Measurements from ENCODE around the gene NR2F1-AS1.
"Not testable (repeated sequence)": the region's sequence is repeated elsewhere in the genome, so short reads cannot be mapped to it uniquely, and the experiment has no call there.

Gene NR2F1-AS1

DNA sequence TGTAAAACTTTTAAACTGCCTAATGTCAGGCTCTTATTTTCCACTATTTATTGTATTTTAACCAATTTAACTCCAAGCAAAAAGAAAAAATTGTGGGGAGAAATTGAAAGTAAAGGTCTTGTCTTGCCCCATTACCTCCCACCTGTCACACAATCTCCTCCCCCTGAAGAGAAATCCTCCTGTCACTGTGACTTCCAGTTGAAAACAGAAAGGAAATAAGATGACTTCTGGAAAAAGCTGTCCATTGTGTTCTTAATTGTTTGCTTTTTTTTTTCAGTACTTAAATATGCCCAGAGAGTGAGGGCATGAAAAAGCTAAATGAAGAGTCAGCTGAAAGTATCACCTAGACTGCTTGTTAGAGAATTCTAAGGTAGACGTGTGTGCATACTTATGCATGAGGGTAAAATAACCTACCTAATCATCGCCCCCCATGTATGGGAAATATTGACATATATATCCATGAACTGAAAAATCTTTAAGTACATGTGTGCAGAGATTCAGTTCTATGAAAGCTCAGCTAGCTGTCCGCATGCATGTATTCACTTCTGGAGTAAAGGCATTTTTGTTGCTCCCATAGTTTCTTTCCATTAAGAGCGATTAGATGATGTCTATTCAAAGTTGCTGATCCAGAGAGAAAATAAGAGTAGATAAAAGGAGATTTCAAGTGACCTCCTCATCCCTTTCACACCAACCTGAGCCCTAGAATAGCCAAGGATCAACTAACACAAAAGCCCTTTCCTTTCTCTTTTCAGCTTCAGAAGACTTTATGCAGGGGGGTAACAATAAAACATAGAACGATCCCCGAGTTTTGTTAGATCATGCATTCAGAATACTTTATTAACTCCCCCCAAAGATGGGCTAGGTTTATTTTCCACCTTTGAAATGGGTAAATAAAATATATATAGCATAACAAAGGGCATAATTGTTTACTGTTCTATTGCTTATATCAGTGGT lies 5.3 kb downstream of the NR2F1-AS1 start:
- DNase-seq, result no peak

DNA sequence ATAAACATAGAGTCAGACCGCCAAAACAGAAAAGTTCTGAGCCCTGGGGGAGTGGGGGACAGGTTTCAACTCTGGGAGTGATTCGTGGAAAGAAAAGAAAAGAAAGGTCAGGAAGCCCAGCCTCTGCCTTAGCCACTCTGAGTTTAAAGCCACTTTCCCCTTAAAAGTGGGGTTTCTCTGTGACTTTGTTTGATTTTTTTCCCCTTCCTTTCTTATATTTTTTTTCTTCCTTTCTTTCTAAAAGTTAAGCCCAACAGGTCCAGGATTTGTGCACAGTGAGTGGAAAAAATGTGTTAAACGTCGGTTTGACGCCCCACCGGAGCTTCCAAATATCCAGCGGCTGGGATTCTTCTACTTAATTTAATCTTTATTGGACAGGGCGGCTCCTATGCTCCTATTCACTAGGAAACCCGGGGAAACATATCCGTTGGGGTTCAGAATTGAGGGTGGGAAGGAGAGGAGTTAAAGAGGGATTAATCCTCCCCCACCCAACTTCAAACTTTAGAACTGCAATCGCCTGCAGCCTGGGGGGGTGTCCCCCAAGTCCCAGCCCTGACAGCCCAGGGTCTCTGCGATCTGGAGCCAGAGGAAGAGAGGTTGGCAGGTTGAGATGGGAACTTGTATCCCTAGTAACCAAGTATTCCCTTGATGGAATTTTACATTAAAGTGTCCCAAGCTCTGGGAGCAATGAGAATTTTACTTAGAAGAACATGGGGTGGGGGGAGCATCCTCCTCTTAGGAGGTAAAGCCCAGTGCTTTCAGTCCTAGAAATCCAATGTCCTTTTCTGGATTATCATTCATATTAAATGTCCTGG lies 6.3 kb downstream of the NR2F1-AS1 start:
- no peak for DNase-seq

DNA sequence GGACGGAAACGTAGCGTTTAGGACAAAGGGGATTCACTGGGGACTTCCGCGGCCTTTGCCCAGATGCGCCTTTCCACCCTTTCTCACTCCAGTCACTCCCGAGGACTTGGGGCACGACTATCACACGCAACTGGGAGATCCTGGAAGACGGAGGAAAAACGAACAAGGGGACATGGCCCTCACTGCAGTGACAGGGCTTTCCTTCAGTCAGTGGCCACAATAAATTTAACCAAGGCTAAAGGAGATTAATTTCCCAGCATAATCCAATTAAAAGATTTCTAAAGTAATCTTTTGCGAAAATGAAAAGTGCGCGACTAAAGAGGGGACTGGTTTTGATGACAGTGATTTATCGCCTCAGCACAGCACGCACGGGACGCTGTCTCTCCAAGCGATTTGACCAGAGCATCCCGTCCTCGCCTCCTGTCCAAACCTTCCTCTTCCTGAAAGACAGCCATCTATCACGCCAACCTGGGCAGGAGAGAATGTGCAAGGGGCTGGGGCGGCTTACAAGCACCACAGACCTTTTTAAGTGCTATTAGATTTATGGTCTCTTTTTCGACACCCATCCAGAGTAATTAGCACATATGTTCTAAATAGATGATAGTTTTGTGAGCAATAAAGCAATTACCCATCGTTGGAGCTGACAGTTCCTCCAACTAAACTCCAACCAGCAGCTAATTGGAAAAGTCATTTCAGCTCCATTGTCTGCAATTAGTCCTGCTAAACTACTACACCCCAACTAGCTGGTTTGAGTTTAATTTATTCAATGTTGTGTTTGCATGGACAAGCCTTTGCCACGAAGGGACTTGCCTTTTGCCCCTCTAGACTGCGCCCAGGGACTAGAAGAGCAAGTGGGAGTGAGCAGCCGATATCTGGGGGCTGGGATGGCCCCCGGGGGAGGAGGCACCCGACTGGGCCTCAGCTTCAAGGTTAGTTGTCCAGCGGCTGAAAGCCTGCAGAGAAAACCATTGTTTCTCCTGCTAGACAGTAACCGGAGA lies 7.4 kb downstream of the NR2F1-AS1 start:
- no peak for DNase-seq

DNA sequence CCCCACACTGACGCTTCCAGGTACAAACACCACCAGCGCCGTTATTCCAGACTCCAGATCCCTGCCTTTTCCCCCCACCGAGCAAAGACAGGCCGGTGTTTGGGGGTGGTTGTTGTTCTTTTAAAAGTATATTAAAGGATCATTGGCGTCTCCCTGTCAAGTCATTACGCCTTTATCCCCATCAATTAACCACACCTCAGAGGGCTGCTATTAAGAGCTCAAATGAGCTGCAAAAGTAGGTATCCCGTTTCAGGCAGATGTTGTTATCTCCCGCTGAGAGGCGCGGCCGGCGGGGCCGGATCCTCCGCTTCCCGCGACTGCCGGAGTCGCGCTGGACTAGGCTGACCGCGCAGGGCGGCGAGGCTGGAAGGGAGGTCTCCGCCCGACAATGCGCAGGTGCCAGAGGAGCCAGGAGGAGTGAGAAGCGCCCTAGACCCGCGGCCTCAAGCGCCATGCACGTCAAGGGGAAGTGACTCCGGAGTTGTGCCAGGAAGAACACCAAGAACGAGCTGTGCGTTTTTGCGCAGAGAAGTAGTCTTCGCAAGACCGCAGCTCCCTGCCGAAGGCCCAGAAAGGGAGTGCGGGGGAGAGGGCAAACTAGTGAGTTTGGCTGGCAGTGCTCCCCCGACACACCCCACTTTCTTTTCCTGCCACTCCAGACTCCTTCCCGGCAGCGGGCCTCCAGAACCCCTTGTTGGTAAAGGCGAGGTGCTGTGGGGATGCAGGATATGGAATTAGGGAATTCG lies 8.2 kb downstream of the NR2F1-AS1 start:
- DNase-seq, result no peak

DNA sequence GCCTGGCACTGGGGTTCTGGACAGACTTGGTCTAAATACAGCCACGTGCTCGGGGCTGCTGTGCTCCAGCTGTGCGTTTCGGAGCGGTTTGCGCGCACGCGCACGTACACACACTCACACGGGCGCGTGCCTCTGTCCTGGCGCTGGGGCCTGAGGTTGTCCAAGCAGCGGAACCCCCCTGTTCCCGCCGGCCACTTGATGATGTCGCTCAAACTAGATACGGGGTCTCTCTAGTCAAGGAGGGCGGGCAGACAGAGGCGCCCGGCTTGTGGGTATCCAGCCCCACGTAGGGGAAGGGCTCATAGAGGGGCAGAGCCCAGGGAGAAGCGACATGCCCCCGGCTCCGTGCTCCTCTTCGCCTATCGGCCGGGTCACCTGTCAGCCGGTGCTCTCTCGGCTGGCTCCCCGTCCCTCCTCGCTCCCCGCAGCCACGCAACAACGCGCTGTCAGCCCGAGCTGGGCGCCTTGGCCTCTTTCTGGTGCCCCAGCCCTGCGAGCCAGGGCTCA lies 8.9 kb downstream of the NR2F1-AS1 start:
- DNase-seq, result peak; percentile 52

DNA sequence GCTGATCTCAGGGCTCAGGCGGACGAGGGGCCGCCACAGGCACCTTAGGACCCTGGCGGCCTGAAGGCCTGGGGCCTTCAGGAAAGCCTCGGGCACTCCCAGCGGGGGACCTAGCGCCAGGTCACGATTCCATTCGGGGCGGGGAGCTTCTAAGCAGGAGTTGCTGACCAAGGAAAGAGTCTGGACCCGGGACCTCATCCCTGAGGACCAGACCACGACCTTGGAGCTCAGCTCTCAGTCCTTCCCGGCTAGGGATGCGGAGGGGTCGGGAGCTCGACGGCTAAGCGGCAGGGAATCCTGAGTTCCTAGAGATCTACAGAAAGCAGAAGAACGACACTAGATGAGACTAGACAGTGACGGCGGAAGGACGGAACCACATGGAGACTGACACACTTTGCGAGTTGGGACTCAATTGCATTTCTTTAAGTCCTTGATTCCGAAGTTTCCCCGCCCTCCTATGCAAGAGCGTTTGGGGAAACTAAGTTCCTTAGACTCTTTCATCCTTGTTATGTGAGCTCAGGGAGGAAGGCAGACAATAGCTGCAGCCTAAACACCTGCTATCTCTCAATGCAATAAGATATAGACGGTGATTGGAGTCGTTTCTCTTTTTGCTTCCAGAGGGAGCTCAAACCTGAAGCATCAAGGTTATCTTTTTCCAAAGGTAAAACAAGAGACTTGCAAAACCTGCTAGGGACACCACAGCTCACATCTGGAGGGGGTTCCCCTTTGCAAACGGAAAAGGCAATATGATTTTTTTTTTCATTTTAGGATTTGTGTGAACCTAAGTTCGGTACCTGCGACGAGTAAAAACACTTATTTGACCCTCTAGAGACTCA lies 9.7 kb downstream of the NR2F1-AS1 start:
- DNase-seq, result no peak

DNA sequence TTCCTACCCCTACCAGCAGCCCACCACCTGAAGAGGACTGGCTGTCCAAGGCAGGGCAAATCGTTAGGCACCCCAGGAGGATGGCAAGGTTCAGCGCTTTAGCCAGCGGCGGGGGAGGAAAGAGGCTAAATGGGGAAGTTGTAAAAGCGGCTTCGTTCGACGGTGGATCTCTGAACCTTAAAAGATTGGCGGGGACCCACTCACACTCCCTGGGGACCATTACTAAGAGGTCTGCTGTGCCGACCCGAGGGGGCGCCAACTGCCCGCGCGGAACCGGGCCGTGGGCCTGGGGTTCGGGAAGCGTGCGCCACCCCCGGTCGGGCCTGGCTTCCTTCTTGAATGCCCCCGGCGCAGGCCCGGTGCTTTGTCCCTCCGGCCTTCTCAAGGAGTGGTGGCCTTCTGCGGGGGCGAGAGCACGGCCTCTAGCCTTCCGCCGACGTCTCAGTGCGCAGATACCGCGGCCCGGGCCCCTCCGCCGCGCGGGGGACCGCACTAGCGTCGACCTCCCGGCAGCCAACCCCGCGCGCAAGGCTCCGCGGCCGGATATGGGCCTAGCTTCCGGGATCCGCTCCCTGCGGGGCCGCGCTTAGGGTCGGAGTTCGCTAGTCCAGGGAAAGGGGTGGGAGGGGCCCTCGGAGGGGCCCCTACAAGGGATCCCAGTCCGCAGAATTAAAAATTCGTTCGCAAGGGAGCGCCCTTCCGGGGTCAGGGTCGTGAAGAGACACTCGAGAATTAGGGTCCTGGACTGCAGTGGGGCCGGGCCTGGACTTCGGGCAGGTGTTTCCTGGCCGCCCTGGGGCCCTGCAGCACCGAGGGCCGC lies 10.5 kb downstream of the NR2F1-AS1 start:
- no peak for DNase-seq

DNA sequence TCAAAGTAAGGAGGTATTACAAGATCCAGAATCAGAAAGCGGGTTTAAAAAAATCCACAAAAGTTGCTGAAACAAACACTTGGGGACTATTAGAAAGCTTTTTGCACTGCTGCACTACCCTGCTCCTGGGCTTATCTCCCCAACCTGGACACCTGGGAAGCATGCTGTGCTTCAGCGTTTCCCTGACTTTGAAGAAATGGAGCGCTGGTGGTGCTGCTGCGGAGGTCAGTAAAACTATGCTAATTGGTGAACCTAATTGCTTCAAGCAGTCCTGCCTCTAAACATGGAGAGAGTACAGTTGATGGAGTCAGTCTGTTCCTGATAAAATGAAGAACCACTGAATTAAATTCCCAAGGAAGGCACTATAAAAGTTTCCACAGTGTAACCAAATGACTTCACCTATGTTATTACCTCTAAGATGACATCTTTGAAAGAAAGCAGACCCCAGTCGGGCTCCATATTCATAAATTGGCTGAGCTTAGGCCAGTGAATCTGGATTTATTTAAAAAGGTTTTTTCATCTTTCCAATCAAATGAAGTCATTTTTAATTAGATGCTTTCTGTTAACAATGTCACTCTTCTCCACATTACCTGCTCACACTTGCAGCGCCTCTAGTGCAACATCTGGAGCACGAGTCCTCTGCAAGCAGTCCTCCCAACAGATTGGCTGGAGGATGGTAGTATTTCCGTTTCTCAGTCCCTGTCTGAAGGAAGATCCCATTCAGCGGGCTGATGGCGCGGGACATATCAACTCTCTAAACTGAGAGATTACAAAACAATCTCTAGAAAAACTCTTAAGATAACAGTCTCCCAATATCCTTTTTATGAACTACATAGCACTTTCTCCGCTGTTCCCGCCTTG lies 11.5 kb downstream of the NR2F1-AS1 start:
- DNase-seq, result no peak

DNA sequence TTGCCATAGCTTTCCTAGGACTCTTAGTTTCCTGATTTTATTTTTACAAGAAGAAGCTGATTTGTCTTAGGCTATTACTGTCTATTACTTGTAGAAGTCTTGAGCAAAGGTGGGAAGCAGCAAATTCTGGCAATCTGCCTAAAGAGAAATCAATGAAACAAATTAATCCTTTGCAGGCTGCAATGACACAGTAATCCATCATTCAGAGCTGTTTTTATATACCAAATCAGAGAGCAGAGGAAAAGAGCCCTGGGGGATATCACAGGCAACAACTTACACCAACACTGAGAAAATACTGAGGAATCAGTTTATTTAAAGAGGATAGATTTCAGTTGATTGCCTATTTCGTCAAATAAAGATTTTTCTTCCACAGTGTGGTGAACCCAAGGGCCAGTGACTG lies 13.6 kb downstream of the NR2F1-AS1 start:
- no peak for DNase-seq

DNA sequence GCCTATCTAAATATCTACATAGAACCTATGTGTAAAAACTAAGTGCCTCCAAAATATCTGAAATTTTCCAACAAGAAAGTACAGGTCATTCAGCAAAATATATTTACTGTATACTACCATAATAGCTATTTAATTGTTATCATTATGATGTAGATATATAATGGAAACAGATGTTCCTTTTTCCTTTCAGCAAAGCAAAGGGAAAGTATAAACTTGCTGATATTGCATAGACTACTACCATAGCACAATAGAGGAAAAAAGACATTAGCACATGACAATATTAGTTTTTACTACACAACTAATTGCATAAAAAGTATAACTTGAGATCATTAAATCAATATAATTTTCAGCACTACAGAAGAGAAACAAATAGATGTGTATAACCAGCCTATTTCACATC lies 14.9 kb downstream of the NR2F1-AS1 start:
- no peak for DNase-seq

DNA sequence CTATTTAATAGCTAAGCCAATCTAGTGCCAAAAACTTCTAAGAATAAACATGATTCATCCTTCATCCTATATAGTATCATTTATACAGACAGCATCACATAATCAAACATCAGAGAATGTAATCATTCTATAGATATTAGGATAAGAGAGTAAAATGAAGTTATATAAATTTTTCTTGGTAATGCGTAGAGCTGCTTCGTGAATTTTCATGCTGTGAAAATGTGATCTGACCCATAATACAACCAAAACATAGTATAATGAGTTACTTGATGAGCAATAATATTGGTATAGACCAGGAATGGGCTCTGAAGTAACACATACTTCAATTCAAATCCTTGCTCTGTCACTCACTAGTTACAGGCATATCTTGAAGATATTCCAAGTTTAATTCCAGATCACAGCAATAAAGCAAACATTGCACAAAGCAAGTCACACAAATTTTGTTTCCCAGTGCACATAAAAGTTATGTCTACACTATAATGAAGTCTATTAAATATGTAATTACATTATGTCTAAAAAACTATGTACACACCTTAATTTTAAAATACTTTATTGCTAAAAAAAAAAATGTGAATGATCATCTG lies 23.9 kb downstream of the NR2F1-AS1 start:
- no peak for DNase-seq

DNA sequence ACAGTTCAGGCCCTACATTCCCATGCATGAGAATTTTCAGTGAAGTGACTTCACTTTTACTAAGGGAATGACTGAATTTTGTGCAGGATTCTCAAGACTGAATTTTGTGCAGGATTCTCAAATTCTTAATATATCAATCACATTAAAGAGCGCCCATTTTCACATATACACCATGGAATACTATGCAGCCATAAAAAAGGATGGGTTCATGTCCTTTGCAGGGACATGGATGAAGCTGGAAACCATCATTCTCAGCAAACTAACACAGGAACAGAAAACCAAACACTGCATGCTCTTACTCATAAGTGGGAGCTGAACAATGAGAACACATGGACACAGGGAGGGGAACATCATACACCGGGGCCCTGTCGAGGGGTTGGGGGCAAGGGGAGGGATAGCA lies 31.4 kb downstream of the NR2F1-AS1 start:
- DNase-seq, result not testable (repeated sequence)

DNA sequence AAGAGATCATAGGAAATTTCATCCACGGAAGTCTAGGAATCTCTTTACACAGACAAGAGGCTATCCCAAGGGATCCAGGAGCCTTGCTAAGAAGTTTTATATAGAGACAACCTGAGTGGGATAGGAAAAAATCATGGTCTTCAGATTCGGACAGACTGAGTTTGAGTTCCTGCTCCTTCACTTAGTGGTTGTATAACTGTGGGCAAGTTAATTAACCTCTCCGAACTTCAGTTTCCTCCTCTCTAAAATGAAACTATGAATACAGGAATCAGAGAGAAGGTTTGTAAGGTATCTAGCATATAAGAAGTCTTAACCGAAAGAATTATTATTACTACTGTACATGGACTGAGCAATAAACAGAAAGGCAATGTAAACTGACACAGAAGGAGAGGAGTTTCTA lies 35.1 kb downstream of the NR2F1-AS1 start:
- no peak for DNase-seq

DNA sequence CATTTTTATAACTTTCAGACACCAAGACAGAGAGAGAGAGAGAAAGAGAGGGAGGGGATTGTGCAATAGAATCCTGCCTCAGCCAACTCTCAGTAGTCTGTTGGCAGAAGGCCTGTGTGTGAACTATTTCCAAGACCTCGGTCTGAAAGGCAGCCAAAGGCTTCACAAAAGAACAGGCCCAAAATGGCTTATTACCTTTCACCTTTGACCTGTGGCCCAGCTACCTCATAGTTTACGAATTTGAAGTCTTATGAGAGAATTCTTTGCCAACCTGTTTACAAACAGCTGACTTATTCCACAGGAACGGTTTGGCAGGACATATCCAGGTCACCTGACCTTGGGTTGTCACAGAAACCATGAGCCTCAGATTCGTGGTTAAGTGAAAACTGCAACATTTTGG lies 48.6 kb downstream of the NR2F1-AS1 start:
- peak; percentile 78 for DNase-seq

DNA sequence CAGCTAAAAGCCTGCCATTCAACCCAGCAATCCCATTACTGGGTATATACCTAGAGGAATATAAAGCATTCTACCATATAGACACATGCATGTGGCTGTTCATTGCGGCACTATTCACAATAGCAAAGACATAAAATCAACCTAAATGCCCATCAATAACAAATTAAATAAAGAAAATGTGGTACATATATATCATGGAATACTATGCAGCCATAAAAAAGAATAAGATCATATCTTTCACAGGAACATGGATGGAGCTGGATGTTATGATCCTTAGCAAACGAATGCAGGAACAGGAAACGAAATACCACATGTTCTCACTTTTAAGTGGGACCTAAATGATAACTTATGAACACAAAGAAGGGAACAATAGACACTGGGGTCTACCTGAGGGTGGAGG lies 59.2 kb downstream of the NR2F1-AS1 start:
- DNase-seq, result not testable (repeated sequence)

DNA sequence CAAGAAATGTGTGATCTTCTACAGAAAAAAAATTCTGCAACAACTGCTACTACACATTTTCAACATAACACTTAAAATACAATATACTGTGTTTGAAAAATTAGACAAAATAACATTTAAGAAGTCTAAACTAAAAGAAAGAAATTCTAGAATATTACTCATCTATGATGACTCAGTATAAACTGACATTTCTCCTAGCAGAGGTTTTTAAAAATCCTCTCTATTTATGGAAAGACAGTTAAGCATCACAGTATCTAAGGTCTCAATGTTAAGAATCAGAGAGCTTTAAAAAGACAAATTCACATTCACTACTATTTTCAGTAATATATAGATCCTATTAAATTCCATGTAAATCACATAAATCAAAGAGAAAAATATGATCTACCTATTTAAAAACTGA lies 61.3 kb downstream of the NR2F1-AS1 start:
- no peak for DNase-seq

DNA sequence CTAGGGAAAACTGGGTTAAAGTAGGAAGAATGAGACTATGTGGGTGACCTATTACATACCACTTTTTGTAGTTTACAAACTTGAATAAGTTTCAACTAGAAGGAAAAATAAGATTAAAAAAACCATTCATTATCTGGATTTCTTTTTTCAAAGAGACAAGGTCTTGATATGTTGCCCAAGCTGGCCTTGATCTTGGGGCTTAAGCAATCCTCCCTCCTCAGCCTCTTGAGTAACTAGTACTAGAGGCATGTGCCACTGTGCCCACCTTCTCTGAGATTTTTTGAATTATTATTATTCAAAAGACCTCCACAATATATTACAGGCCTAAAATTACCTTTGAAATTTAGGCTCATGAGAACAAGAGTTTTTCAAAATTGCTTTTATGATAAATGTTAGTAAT lies 63.2 kb downstream of the NR2F1-AS1 start:
- DNase-seq, result no peak

DNA sequence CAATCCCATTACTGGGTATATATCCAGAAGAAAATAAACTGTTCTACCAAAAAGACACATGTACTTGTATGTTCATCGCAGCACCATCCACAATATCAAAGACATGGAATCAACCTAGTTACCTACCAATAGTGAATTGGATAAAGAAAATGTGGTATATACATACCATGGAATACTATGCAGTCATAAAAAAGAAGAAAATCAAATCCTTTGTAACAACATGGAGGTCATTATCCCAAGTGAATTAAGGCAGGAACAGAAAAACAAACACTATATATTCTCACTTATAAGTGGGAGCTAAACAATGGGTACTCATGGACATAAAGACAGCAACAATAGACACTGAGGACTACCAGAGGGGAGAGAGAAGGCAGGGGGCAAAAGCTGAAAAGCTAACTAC lies 67.7 kb downstream of the NR2F1-AS1 start:
- DNase-seq, result no peak

Measured in right forelimb (tissue), 1 donor.